NCI-H2196 treated with DMSO at 0.1 percent for 48 hours (cell line): ENCODE measurements around the gene RNGTT.
"Not testable (repeated sequence)": the region's sequence is repeated elsewhere in the genome, so short reads cannot be mapped to it uniquely, and the experiment has no call there.

Source experiments
- DNase-seq: peaks from one replicate; lab custom pipeline; 2025; ENCODE audit not compliant: unreplicated experiment; lab: John Stamatoyannopoulos, UW

The RNGTT gene

GRCh38 chr6:88972504-88973423 is 9.3 kb upstream of the RNGTT start:
- DNase-seq: no peak

GRCh38 chr6:88970301-88970700 is 6.9 kb upstream of the RNGTT start:
- DNase-seq: no peak

GRCh38 chr6:88969255-88969654 is 5.8 kb upstream of the RNGTT start:
- not testable (repeated sequence) for DNase-seq

- no peak for DNase-seq
Measured at GRCh38 chr6:88967891-88968290, 4.5 kb upstream of the RNGTT start.

GRCh38 chr6:88965691-88966090 is 2.3 kb upstream of the RNGTT start:
- DNase-seq: no peak

- no peak for DNase-seq
Measured at GRCh38 chr6:88964509-88964908, 1.1 kb upstream of the RNGTT start.

GRCh38 chr6:88958842-88959241 is 4.6 kb downstream of the RNGTT start:
- DNase-seq: no peak

- DNase-seq: no peak
Measured at GRCh38 chr6:88953550-88954386, 9.7 kb downstream of the RNGTT start.

- no peak for DNase-seq
Measured at GRCh38 chr6:88952065-88952704, 11.2 kb downstream of the RNGTT start.

GRCh38 chr6:88945415-88946008 is 17.9 kb downstream of the RNGTT start:
- no peak for DNase-seq

GRCh38 chr6:88933521-88933920 is 29.9 kb downstream of the RNGTT start:
- no peak for DNase-seq

- not testable (repeated sequence) for DNase-seq
Measured at GRCh38 chr6:88932019-88932418, 31.4 kb downstream of the RNGTT start.

- DNase-seq: no peak
Measured at GRCh38 chr6:88922775-88923548, 40.5 kb downstream of the RNGTT start.

GRCh38 chr6:88921734-88922133 is 41.7 kb downstream of the RNGTT start:
- no peak for DNase-seq

GRCh38 chr6:88920774-88921733 is 42.4 kb downstream of the RNGTT start:
- no peak for DNase-seq

- no peak for DNase-seq
Measured at GRCh38 chr6:88920088-88920487, 43.3 kb downstream of the RNGTT start.

- DNase-seq: no peak
Measured at GRCh38 chr6:88919032-88919431, 44.4 kb downstream of the RNGTT start.

- DNase-seq: no peak
Measured at GRCh38 chr6:88916615-88917208, 46.7 kb downstream of the RNGTT start.
